Uterus (tissue), 2 donors: Measurements from ENCODE around the gene CERS4.

Experiments
- CTCF ChIP-seq, 4 experiments: fragments of 200-600 bp in 2 of 4; fragments of 450-650 bp in 2 of 4; sonication (generic) in 2 of 4; IDR thresholded peaks; one replicate each; pipeline ENCODE4 v1.5.1; 2016 to 2019; ENCODE audit warnings: antibody characterized with exemption in 4 of 4, mild to moderate bottlenecking in 2 of 4, moderate library complexity in 1 of 4
- POLR2A ChIP-seq, 2 donors: fragments of 450-650 bp; IDR thresholded peaks; one replicate each; pipeline ENCODE4 v1.6.1; 2016; ENCODE audit warnings: antibody characterized with exemption in 2 of 2, mild to moderate bottlenecking in 1 of 2, moderate library complexity in 1 of 2

- no peak for TF ChIP-seq POLR2A (IDR thresholded peaks at IDR 0.05)
- TF ChIP-seq CTCF (IDR thresholded peaks at IDR 0.05): no peak
Observed at GRCh38 chr19:8245869-8246835, 37.0 kb downstream of the CERS4 start.
